GM12864 (cell line): ENCODE results near the gene GSTM4.
A peak's percentile ranks its signal among the peaks of the same experiment; 100 is the strongest.

ENCODE experiments used
- DNase-seq: peaks from one replicate; pipeline ENCODE4 v3.0.0-alpha.2; 2011; ENCODE audit warnings: low read depth
- H3K4me3 ChIP-seq: 2 replicates; pipeline ENCODE4 v1.5.1; 2011; ENCODE audit warnings: mild to moderate bottlenecking, low read depth, low read length, control low read depth
- CTCF ChIP-seq: IDR thresholded peaks from 2 replicates; pipeline ENCODE4 v1.5.1; 2011; ENCODE audit warnings: low read depth, mild to moderate bottlenecking, moderate library complexity, low read length, control low read depth, inconsistent platforms; ENCODE audit errors: missing control alignments

GSTM4 gene

GRCh38 chr1:109616391-109616790, 39.5 kb upstream of the GSTM4 start:
- DNase-seq, result no peak
- H3K4me3 ChIP-seq, result no peak overlapping the region
- TF ChIP-seq CTCF, result no peak

- no peak for TF ChIP-seq CTCF
- no peak overlapping the region for H3K4me3 ChIP-seq
- no peak for DNase-seq
Measured at GRCh38 chr1:109617291-109617801, 38.6 kb upstream of the GSTM4 start.

GRCh38 chr1:109618661-109619575, 37.0 kb upstream of the GSTM4 start:
- no peak for TF ChIP-seq CTCF
- DNase-seq, result no peak

GRCh38 chr1:109619576-109620400, 36.1 kb upstream of the GSTM4 start, which contains the start of the genes AMPD2 and GNAT2:
AMPD2 (plus strand) TSS chr1:109619837; CDS start chr1:109621176, 1,339 bp downstream.
GNAT2 (minus strand) TSS chr1:109619616; CDS start chr1:109612870, 6,746 bp downstream.
- DNase-seq, result peak; percentile 45
- TF ChIP-seq CTCF, result no peak
- H3K4me3 ChIP-seq, result peak within 1 kb of the TSS; percentile 90

More at GRCh38 chr1:109618661-109619575, 37.0 kb upstream of the GSTM4 start:
- peak overlapping the region; percentile 90 for H3K4me3 ChIP-seq

- no peak for TF ChIP-seq CTCF
- H3K4me3 ChIP-seq, result peak overlapping the region; percentile 90
- DNase-seq, result no peak
Measured at GRCh38 chr1:109620401-109620791, 35.5 kb upstream of the GSTM4 start.

- DNase-seq, result peak; percentile 72
- no peak for TF ChIP-seq CTCF
- H3K4me3 ChIP-seq, result peak overlapping the region; percentile 90
Measured at GRCh38 chr1:109620841-109621286, 35.0 kb upstream of the GSTM4 start.
